NCI-H128 (cell line): ENCODE data around the gene KLK11.

Source experiments
- DNase-seq: peaks from one replicate; lab custom pipeline; 2025; ENCODE audit not compliant: unreplicated experiment; lab: John Stamatoyannopoulos, UW

Gene KLK11

DNA sequence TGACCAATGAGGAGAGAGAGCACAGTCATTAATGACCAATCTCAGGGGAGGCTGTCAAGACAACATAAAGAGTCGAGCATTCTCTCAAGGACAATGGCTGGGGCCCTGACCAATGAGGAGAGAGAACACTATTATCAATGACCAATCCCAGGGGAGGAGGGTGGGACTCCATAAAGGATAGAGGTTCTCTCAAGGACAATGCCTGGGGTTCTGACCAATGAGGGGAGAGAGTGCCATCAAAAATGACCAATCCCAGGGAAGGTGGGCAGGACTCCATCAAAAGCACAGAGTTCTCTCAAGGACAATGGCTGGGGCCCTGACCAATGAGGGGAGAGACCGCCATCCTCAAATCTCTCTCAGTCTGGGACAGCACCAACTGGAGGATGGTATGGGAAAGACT, 3.3 kb upstream of the KLK11 start:
- no peak for DNase-seq

DNA sequence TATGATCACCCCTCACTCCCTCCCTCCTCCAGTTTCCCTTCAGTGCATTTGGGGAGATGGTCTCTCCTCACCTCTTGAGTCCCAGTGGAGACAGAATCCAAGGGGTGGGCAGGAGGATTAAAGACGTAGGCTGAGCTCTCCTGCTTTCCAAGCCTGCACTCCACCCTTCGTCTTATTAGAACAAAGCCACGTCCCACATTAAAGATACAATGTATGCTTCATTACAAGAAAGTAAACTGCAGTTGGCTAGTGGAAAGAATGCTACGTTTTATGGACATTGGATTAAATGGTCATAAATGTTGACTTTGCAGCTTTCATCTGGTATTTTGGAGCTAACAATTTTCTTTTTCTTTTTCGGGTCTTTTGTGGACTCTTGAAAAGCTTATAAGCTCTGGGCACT, 1.5 kb upstream of the KLK11 start:
- no peak for DNase-seq

DNA sequence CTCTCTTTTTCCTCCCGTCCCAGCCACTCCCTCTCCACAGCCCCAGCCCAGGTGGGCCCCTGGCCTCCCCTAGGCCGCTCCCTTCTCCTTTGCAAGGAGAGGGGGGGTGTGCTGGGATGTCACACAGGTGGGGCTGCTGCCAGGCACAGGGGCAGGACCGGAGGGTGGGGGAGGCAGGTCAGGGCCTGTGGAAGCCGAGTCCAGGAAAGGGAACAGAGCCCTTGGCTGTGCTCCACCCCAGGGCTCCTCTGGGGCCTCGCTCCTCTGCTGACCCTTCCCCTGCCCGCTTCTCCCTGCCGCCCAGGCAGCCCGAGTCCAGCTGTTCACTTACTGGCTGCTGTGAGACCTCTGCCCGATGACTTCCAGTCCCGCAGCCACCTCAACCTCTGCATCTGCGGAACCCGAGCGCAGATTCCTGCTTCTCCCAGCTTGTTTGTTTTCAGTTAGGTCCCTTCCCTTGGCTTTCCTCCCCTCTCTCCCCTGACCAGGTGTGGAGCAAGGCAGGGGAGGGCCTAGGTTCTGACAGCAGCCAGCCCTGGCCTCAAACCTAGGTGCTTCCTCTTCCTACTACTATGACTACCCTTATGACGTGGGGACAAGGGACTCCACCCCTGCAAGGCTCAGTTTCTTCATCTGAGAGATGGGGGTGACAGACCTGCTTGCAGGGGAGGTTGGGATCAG, 850 bp upstream of the KLK11 start:
- no peak for DNase-seq

DNA sequence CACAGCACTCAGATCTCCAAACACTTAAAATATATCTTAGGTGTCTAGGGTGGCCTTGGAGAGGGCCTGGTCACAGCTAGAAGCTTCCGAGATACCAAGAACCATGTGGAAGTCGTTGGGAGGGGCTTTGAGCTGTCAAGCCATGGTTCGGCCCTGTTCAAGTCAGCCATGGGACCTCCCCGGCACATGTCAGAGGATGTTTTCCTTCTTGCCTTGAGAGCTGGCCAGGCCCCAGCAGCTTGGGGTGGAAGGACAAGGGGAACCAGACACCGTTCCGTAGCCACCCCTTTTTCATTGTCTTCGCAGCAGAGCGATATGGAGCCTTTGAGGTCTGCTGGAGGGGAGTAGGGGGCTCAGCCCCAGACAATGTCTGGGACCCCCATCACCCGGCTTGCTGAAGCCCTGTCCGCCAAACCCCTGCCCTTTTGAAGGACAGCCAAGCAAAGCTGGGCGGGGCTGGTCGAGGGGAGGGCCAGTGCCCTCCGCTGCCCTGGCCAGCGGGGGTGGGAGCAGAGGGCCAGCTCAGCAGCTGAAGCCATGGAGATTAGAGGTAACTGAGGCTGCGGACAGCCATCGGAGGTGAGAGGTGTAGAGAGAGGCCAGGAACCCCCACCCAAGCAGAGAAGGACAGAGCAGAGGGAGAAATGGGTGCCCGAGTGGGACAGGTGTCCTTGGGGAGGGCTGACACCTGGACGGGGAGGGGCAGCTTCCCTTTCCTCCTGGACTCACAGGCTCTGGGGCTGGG, 435 bp downstream of the KLK11 start:
- no peak for DNase-seq

DNA sequence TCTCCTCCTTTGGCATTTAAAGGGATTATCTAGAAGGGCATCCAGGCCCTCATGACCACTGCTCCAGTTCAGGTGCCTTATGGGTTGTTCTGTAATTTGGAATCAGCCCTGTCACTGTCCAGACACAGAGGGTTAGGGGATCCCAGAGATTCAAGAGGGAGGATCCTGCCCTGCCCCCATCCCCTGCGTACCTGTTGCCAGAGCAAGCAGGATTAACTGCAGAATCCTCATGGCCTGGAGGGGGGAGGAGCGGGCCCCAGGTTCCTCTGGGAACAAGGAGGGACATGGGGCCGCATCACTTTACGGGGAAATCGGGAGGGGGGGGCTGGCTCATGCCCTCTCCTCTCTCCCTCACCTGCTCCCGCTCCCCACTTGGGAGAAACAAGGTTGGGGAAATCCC, 1.0 kb downstream of the KLK11 start:
- no peak for DNase-seq

GRCh38 chr19:51024924-51025323, 1.5 kb downstream of the KLK11 start:
- DNase-seq = no peak

DNA sequence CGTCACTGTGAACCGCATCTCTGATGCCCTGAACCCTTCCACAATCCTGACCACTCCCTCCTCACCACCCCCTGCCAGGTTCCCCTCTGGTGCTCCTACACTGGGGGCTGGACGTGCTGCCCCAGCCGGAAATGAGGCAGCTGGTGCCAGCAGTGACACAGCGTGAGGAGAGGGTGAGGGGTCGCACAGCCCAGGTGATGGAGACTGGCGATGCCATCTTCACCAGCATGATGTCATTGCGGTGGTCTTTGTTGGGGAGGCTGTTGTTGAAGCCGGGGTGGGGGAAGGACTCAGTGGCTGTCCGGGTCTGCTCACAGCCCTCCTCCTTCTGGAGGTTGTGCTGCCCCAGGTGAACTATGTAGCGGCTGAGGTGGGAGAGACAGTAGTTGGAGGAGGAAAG, 2.5 kb downstream of the KLK11 start:
- no peak for DNase-seq

GRCh38 chr19:51022526-51022925, 3.9 kb downstream of the KLK11 start:
- no peak for DNase-seq

DNA sequence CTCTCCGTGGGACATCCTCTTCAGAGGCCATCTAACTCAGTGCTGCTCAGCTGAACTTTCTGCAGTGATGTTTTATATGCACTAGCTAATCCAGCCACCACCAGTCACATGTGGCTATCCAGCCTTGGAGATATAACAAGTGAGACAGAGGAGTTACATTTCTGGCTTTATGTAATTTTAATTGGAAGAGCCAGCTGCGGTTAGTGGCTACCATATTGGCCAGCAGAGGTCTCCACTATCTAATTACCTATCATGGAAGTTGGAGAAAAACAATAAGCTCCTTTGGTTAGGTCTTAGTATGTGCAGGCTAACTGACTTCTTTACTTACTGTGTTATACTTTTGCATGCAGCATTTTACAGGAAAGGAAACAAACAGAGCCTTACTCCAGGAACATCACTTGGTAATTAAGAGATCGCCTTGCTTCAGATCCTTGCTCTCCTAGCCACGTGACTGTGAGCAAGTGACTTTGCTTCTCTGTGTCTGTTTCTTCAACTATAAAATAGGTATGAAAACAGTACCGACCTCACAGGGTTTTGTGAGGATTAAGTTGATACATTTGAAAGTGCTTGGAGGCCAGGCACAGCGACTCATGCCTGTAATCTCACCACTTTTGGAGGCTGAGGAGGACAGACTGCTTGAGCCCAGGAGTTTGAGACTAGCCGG, 5.3 kb downstream of the KLK11 start:
- DNase-seq = peak; percentile 3

GRCh38 chr19:51019544-51019925, 6.9 kb downstream of the KLK11 start, which contains the start of gene KLK10:
Gene KLK10, minus strand, starts transcription at chr19:51019709. Its CDS starts 579 bp downstream, at chr19:51019130.
- no peak for DNase-seq

DNA sequence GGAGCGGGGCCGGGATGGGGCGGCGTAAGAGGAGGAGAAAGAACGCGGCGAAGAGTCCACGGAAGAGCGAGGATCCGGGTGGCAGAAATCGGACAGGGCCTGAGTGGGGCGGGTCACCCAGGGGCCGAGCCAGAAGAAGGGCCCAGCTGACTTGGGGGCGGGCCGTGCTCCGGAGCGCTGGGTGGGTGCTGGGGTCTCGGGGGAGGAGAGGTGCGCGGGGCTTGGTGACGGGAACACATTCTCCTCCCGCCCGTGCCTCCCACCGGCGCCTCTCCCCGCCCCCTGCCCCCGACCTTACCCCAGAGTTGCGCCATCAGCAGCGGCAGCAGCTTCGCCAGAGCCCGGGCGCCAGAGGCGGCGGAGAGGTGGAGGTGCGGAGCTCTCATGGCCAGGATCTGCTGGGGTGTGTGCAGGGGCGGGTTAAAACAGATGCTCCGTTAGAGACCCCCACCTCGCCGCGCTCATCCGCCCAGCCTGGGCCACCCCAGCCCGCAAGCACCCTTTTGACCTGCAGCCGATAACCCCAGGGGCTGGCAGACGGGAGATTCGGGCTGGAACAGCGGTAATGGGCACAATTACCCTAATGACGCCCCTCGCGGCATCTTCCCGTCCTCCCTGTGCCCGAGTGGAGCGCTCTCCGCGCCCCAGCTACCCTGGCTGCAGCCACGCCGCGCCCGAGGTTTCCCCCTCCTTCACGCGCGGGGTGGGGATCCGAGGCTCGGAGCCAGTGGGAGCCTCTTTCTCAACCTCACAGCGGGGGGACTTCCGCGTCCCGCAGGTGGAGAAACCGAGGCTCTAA, 7.5 kb downstream of the KLK11 start:
- DNase-seq = no peak

- no peak for DNase-seq
Measured at GRCh38 chr19:51016798-51017683, 9.4 kb downstream of the KLK11 start.

DNA sequence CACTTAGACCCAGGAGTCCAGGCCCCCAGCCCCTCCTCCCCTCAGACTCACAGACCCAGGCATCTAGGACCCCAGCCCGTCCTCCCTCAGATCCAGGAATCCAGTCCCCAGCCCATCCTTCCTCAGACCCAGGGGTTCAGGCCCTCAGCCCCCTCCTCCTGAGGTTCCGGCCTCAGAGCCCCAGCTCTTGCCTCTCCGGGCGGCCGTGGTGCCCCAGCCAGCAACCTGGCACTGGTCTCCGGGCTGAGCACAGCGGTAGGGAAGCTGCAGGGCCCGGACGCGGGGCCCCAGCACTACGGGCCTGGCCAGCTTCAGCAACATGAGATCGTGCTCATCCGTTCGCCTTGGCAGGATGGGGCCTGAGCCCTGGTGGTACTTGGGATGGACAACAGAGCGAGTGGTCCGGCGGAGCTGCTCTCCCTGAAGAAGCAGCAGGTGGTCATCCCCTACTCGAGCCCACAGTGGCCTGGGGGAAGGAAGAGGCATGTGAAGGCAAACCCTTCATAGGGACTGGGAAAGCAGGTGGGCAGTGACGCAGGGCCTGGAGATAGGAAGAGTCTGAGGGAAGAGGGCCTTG, 10.6 kb downstream of the KLK11 start:
- DNase-seq = no peak

DNA sequence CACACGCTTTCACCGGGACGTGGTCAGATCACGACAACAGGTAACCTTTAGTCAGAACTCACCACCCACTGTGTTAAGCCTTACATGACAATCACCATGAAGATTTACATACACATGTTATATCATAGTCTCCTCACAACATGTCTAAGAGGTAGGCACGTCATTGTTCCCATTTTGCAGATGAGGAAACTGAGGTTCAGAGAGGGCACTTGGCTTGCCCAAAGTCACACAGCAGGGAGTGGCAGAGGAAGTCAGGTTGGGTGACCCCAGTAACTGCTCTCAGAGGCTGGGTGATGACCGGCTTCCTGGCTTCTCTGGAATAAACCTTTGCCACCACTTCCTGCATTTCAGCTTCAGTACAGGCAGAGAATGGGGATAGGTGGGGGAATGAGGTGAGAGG, 12.2 kb downstream of the KLK11 start:
- DNase-seq = no peak

DNA sequence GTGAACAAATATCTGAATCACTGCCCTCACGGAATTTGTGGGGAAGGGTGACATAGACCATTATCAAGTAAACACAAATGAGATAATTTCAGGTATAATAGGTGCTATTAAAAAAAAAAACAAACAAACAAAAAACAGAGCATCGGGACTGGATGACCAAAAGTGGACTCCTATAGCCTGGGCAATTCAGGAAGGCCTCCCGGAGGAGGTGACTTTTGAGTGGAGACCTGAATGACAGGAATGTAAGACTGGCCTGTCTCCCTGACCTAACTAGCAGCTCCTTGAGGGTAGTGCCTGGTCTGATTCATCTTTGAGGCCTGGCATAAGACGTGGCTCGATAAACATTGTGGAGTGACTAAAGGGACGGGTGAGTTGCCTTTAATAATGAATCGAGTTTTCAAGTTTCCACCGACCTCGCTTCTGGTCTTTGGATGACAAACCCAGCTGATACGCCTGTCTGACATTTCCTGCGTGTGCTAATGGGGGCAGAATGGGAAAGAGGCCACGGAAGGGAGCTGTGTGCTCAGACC, 13.7 kb downstream of the KLK11 start:
- no peak for DNase-seq

DNA sequence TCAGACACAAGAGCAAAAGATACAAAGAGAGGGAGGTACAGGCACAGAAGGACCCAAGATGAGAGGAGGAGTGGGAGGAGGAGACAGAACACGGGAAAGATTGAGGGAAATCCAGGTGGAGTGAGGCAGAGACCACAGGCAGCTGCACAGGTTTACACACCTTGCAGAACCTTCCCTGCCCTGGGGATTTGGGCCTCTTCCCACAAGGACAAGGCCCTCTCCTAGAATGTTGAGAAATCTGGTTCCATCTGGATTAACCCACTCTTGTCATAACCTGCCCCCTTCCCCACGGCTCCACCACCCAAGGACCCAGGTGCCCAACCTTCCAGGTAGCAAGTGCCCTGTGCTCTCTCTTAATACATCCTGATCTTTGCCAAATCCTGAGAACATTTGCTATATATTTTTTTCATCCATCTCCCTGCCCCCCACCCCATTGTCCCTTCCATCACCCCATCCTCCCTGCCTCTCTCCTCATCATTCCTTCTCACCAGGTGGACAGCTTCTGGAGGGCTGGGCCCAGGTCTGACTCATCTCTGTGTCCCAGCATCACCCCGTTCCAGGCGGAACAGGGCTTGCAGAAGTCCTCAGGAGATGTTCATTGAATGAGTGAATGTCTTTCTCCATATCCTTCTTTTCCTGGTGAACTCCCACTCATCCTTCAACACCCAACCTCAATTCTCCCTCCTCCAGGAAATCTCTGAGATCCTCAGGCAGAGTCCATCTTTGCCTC, 16.2 kb downstream of the KLK11 start:
- DNase-seq = no peak

DNA sequence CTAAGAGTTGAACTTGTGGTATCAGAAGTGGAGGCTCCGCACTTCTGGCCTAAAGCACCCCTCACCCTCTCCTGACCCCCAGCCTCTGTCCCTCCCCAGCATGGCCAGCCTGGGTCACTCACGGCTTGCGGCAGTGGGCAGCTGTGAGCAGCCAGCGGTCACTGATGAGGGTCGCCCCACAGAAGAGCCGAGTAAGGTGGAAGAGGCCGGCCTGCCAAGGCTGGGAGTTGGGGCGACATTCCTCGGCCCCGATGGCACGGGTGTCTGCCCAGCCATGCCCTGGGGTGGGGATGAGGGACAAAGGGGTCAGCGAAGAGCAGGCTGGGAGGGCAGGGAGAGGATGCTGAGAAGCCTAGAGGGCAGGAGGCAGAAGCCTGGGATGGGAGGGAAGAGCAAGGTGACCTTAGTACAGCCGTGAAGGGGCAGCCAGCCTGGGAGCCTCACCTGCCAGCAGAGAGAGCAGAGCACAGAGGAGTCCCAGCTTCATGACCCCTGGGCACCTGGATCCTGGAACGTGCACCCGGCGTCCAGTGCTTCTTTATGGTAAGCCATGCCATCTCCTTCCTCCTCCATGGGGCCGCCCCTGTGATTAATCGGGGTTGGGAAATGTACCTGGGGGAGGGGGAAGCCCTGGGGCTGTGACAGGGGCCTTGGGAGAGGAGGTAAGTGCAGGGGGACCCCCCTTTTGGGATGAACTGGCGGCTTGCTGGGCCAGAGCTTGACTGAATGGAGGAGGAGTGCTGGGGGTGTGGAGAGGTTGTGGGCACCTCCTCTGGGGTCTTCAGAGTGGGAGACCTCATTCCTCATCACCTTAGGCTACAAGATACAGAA, 17.1 kb downstream of the KLK11 start:
- DNase-seq = no peak

DNA sequence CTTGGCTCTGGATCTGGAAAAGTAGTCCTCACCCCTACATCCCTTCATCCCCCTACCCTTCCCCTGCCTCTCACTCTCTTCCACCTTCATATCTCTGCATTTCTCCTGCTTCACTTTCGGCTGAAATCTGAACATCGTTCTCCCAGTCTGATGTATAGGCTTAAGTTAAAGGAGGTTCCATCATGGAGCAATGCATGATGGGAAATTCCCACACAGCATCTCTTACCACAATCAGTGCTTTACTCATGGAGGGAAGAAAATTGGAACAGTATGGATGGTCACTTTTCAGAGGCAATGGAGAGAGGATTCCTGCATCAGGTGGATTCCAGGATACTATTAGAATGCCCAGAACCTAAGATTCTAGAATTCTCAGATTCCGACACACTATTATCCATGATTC, 18.9 kb downstream of the KLK11 start:
- DNase-seq = no peak
